K562 (cell line): Measurements from ENCODE around the gene RALGAPB. TPM values are rescaled to one million over a fixed set of nuclear protein-coding genes. Genes with fewer than 3 reads are reported as not detected.

ENCODE experiments used
- ADNP ChIP-seq: fragments of 200-800 bp; sonication (Bioruptor generic); IDR thresholded peaks from 2 replicates; pipeline ENCODE4 v1.6.1; 2016; ENCODE audit warnings: missing genetic modification characterization, missing compliant biosample characterization
- ARID2 ChIP-seq: fragments of 450-650 bp; IDR thresholded peaks from 2 replicates; pipeline ENCODE4 v1.6.1; 2017; ENCODE audit warnings: antibody characterized with exemption, mild to moderate bottlenecking
- BCOR ChIP-seq: fragments of 450-650 bp; IDR thresholded peaks from 2 replicates; pipeline ENCODE4 v1.6.1; 2016
- BRCA1 ChIP-seq, 2 experiments: fragments of 450-650 bp in 1 of 2; sonication (generic) in 1 of 2; formaldehyde crosslinking in 1 of 2; IDR thresholded peaks; 2 replicates each; pipeline versions ENCODE4 v1.5.0 to v1.6.1; 2017 to 2020; ENCODE audit warnings: mild to moderate bottlenecking in 1 of 2, missing genetic modification reagents in 1 of 2
- CHD4 ChIP-seq: fragments of 200-600 bp; sonication (generic); IDR thresholded peaks from 3 replicates; pipeline ENCODE4 v1.6.1; 2012; ENCODE audit warnings: low read depth, mild to moderate bottlenecking, mixed read lengths, low read length, inconsistent platforms; ENCODE audit not compliant: insufficient read depth, insufficient replicate concordance, poor library complexity, severe bottlenecking
- FOXJ2 ChIP-seq: fragments of 200-800 bp; sonication (Bioruptor generic); IDR thresholded peaks from 2 replicates; pipeline ENCODE4 v1.6.1; 2016; ENCODE audit warnings: missing genetic modification characterization, missing compliant biosample characterization
- HDAC6 ChIP-seq: IDR thresholded peaks from 2 replicates; pipeline ENCODE4 v1.6.1; 2012; ENCODE audit warnings: low read depth, mild to moderate bottlenecking, control low read depth, inconsistent platforms, low read length, moderate library complexity
- HDAC8 ChIP-seq: fragments of 450-650 bp; IDR thresholded peaks from 2 replicates; pipeline ENCODE4 v1.6.1; 2016; ENCODE audit warnings: mild to moderate bottlenecking, missing genetic modification characterization, moderate library complexity, missing compliant biosample characterization
- LEF1 ChIP-seq: fragments of 450-650 bp; IDR thresholded peaks from 2 replicates; pipeline ENCODE4 v1.6.1; 2016; ENCODE audit warnings: mild to moderate bottlenecking
- NCOA1 ChIP-seq: fragments of 450-650 bp; IDR thresholded peaks from 2 replicates; pipeline ENCODE4 v1.6.1; 2016; ENCODE audit warnings: low read depth
- PCBP1 ChIP-seq: fragments of 200-400 bp; formaldehyde crosslinking; IDR thresholded peaks from 2 replicates; pipeline ENCODE4 v1.6.1; 2018; ENCODE audit warnings: mild to moderate bottlenecking, low read depth, low read length; ENCODE audit not compliant: poor library complexity, severe bottlenecking
- PHF20 ChIP-seq: fragments of 450-650 bp; IDR thresholded peaks from 2 replicates; pipeline ENCODE4 v1.6.1; 2018; ENCODE audit not compliant: partially characterized antibody
- RBM17 ChIP-seq: fragments of 200-400 bp; formaldehyde crosslinking; IDR thresholded peaks from 2 replicates; pipeline ENCODE4 v1.6.1; 2017; ENCODE audit warnings: low read depth, mild to moderate bottlenecking, low read length, borderline replicate concordance
- RBM22 ChIP-seq: fragments of 200-400 bp; formaldehyde crosslinking; IDR thresholded peaks from 2 replicates; pipeline ENCODE4 v1.6.1; 2018; ENCODE audit warnings: low read length, low read depth; ENCODE audit not compliant: poor library complexity, severe bottlenecking
- SMAD4 ChIP-seq: fragments of 250-450 bp; sonication (Bioruptor Pico); conservative IDR thresholded peaks from 2 replicates; pipeline ENCODE4 v1.8.0; 2021; ENCODE audit warnings: inconsistent platforms, mild to moderate bottlenecking, moderate library complexity
- SP1 ChIP-seq: sonication (generic); formaldehyde crosslinking; IDR thresholded peaks from 2 replicates; pipeline ENCODE4 v1.8.1; 2022; ENCODE audit warnings: mild to moderate bottlenecking, missing genetic modification reagents
- SREBF2 ChIP-seq: sonication (generic); formaldehyde crosslinking; IDR thresholded peaks from 2 replicates; pipeline ENCODE4 v1.4.0; 2020; ENCODE audit warnings: mild to moderate bottlenecking, missing genetic modification reagents
- ZBTB17 ChIP-seq: fragments of 450-650 bp; formaldehyde crosslinking; IDR thresholded peaks from 2 replicates; pipeline ENCODE4 v1.4.0; 2020; ENCODE audit warnings: mild to moderate bottlenecking
- ZEB2 ChIP-seq: fragments of 450-650 bp; IDR thresholded peaks from 2 replicates; pipeline ENCODE4 v1.6.1; 2016
- ZKSCAN8 ChIP-seq: fragments of 200-800 bp; sonication (Bioruptor generic); IDR thresholded peaks from 2 replicates; pipeline ENCODE4 v1.6.1; 2016; ENCODE audit warnings: missing genetic modification characterization, missing compliant biosample characterization
- ZNF140 ChIP-seq: fragments of 250-450 bp; sonication (Bioruptor Pico); IDR thresholded peaks from 2 replicates; pipeline ENCODE4 v1.8.0; 2021; ENCODE audit warnings: moderate library complexity, mild to moderate bottlenecking, inconsistent platforms
- polyA plus RNA-seq, 8 experiments: library from polyadenylated mRNA; depleted of rRNA in 4 of 8; stranded (reverse) in 5 of 8; unstranded in 3 of 8; fragments of >200 nt; fragmentation: Nextera tagmentation in 2 of 8; fragmentation: Illumina TruSeq in 1 of 8; extraction: Ambion mirVana in 2 of 8; extraction: Trizol in 1 of 8; gene quantifications; 2 replicates each; pipeline versions ENCODE4 v1.2.1 to v1.2.3, GENCODE V29; 2011 to 2014; ENCODE audit warnings: inconsistent platforms in 1 of 8, missing spikeins in 1 of 8
- total RNA-seq, 7 experiments: library from RNA; depleted of rRNA in 6 of 7; stranded (reverse); fragments of >200 nt in 6 of 7; fragmentation: Illumina TruSeq in 2 of 7; extraction: Trizol in 2 of 7; gene quantifications; 2 replicates each; pipeline versions ENCODE4 v1.2.1 to v1.2.3, GENCODE V29; 2011 to 2021; ENCODE audit warnings: low replicate concordance in 1 of 7
- TF ChIP-seq, protein P1 (sequence below): fragments of 250-450 bp; sonication (Bioruptor Pico); IDR thresholded peaks from 2 replicates; pipeline ENCODE4 v1.5.0; 2020; ENCODE audit warnings: mild to moderate bottlenecking, borderline replicate concordance
- TF ChIP-seq, protein P2 (sequence below): fragments of 250-450 bp; sonication (Bioruptor Pico); IDR thresholded peaks from 2 replicates; pipeline ENCODE4 v1.4.0; 2020; ENCODE audit warnings: mild to moderate bottlenecking
- TF ChIP-seq, protein P3 (sequence below): fragments of 450-650 bp; IDR thresholded peaks from 2 replicates; pipeline ENCODE4 v1.6.1; 2017; ENCODE audit warnings: antibody characterized with exemption

RALGAPB gene
- total and polyA plus RNA-seq, 9 of the 15 experiments (the other 6 are each of a cell fraction or from before 2014, with no cell fraction given), result 4.3 to 25.6 (median 13.6) TPM

- TF ChIP-seq PCBP1 (peak; percentile 81), BRCA1 (IDR thresholded peaks at IDR 0.05) (no peak), BRCA1 (CRISPR knock-in tag; IDR thresholded peaks at IDR 0.05) (0 out of 2 replicates have a peak, but pooled peaks have one; percentile 3), ZNF140 (CRISPR knock-in tag) (no peak), RBM17 (no peak), ZEB2 (0 out of 2 replicates have a peak, but pooled peaks have one; percentile 38), ADNP (tag) (no peak), BCOR (peak; percentile 97), SREBF2 (peak; percentile 14; the same call in 1 of the 2 replicates), ZBTB17 (peak; percentile 81), PHF20 (peak; percentile 93), ARID2 (no peak; the same call in 1 of the 2 replicates), LEF1 (peak; percentile 60), RBM22 (peak; percentile 82), HDAC8 (tag) (no peak), SMAD4 (CRISPR knock-in tag) (no peak; the same call in none of the 2 replicates), NCOA1 (peak; percentile 73), SP1 (CRISPR knock-in tag) (peak; percentile 90), ZKSCAN8 (CRISPR knock-in tag) (no peak), CHD4 (no peak), HDAC6 (no peak), FOXJ2 (tag) (peak; percentile 69)
- TF ChIP-seq, protein P1, sequence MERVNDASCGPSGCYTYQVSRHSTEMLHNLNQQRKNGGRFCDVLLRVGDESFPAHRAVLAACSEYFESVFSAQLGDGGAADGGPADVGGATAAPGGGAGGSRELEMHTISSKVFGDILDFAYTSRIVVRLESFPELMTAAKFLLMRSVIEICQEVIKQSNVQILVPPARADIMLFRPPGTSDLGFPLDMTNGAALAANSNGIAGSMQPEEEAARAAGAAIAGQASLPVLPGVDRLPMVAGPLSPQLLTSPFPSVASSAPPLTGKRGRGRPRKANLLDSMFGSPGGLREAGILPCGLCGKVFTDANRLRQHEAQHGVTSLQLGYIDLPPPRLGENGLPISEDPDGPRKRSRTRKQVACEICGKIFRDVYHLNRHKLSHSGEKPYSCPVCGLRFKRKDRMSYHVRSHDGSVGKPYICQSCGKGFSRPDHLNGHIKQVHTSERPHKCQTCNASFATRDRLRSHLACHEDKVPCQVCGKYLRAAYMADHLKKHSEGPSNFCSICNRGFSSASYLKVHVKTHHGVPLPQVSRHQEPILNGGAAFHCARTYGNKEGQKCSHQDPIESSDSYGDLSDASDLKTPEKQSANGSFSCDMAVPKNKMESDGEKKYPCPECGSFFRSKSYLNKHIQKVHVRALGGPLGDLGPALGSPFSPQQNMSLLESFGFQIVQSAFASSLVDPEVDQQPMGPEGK (CRISPR knock-in tag), result no peak
- TF ChIP-seq, protein P2, sequence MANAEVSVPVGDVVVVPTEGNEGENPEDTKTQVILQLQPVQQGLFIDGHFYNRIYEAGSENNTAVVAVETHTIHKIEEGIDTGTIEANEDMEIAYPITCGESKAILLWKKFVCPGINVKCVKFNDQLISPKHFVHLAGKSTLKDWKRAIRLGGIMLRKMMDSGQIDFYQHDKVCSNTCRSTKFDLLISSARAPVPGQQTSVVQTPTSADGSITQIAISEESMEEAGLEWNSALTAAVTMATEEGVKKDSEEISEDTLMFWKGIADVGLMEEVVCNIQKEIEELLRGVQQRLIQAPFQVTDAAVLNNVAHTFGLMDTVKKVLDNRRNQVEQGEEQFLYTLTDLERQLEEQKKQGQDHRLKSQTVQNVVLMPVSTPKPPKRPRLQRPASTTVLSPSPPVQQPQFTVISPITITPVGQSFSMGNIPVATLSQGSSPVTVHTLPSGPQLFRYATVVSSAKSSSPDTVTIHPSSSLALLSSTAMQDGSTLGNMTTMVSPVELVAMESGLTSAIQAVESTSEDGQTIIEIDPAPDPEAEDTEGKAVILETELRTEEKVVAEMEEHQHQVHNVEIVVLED, result peak; percentile 87
- TF ChIP-seq, protein P3, sequence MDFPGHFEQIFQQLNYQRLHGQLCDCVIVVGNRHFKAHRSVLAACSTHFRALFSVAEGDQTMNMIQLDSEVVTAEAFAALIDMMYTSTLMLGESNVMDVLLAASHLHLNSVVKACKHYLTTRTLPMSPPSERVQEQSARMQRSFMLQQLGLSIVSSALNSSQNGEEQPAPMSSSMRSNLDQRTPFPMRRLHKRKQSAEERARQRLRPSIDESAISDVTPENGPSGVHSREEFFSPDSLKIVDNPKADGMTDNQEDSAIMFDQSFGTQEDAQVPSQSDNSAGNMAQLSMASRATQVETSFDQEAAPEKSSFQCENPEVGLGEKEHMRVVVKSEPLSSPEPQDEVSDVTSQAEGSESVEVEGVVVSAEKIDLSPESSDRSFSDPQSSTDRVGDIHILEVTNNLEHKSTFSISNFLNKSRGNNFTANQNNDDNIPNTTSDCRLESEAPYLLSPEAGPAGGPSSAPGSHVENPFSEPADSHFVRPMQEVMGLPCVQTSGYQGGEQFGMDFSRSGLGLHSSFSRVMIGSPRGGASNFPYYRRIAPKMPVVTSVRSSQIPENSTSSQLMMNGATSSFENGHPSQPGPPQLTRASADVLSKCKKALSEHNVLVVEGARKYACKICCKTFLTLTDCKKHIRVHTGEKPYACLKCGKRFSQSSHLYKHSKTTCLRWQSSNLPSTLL, result no peak
Measured at GRCh38 chr20:38434770-38435554, 37.7 kb upstream of the RALGAPB start, which contains the start of gene SNHG17 (continued).
